H7 (cell line): ENCODE measurements around the gene RMP24.

Source experiments
- DNase-seq: peaks from one replicate; pipeline ENCODE4 v3.0.0; 2012
- H3K27me3 ChIP-seq: 2 replicates; pipeline ENCODE4 v1.6.0; 2011; ENCODE audit warnings: mild to moderate bottlenecking, low read length; ENCODE audit not compliant: control insufficient read depth, insufficient read depth
- H3K36me3 ChIP-seq: replicated peaks from 2 replicates; pipeline ENCODE4 v1.5.1; 2011; ENCODE audit warnings: low read length; ENCODE audit not compliant: control insufficient read depth, insufficient read depth
- H3K4me3 ChIP-seq: 2 replicates; pipeline ENCODE4 v1.5.1; 2011; ENCODE audit warnings: low read depth, mild to moderate bottlenecking, control low read depth, low read length, moderate library complexity; ENCODE audit not compliant: insufficient read depth

Gene RMP24

GRCh38 chr18:35972197-35973000 lies at the start of gene RMP24:
Gene RMP24 (plus strand): TSS chr18:35972679.
- DNase-seq = peak; percentile 97
- Histone ChIP-seq H3K27me3 (no peaks in the 10 kb centered on the region), H3K4me3 (peak within 1 kb of the TSS; percentile 98), H3K36me3 (peaks cover 14% of the 10 kb centered on the region)

DNA sequence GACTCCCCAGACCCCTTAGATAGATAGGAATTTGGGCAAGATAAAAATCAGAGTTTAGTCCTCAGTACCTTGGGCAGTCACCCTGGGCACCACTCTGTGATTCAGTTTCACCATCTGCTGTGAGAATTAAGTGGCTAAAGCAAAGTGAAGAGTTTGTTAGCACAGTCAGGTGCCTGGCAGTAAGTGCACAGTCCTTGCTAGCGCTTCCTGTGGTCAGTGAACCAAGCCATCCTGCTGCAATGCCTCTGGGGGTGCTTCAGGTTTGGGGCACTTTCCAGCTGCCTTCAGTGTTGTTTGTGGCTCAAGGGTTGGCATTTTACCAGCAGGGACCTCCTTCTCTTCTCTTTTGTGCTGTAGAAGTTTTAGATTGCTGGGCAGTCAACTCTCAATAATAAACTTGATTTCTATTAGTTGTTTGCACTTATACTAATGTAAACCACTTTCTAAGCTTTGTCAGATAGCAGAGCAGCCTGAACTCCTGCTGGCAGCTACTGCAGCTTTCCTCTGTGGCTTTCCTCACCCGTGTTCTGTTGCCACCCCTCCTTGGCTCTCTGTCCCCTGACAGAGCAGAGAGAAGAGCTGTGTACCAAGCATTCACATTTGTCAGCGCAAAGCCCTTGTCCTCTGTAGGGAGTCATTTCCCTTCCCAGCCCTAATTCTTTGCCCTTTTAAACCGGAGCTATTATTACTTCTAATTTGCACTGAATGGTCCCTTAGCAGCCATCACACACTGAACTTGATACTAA lies 48.4 kb upstream of the RMP24 start:
- Histone ChIP-seq H3K36me3 (peaks cover 2% of the 10 kb centered on the region), H3K4me3 (no peak overlapping the region), H3K27me3 (no peaks in the 10 kb centered on the region)
- DNase-seq = no peak

- Histone ChIP-seq H3K27me3 (no peaks in the 10 kb centered on the region), H3K4me3 (no peak overlapping the region), H3K36me3 (peaks cover 2% of the 10 kb centered on the region)
- DNase-seq = no peak
Observed at GRCh38 chr18:35926884-35927283, 45.6 kb upstream of the RMP24 start.

DNA sequence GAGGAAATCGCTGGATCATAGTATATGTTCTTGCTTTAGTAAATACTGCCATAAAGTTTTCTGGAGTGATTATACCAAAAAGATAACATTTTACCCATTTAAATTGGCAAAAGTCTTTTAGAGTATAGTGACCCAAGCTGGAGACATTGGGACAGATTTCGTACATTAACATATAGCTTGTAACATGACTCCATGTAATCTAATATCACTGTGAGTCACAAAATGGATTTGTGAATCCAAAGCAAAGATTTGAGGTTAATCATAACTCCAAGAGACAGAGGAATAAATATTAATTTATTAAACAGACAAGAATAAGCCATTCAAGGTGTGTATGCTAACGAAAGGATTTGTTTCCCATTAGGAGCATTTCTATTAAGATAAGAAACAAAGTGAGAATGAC lies 45.0 kb upstream of the RMP24 start:
- Histone ChIP-seq H3K27me3 (no peaks in the 10 kb centered on the region), H3K36me3 (no peaks in the 10 kb centered on the region; the same call in 1 of the 2 replicates), H3K4me3 (no peak overlapping the region)
- no peak for DNase-seq

GRCh38 chr18:35933982-35934381 lies 38.5 kb upstream of the RMP24 start:
- no peak for DNase-seq
- Histone ChIP-seq H3K4me3 (no peak overlapping the region), H3K27me3 (no peaks in the 10 kb centered on the region), H3K36me3 (peaks cover 10% of the 10 kb centered on the region)

- H3K36me3 ChIP-seq = peaks cover 10% of the 10 kb centered on the region
- H3K27me3 ChIP-seq = no peaks in the 10 kb centered on the region
- no peak for DNase-seq
- no peak overlapping the region for H3K4me3 ChIP-seq
Observed at GRCh38 chr18:35934891-35935290, 37.6 kb upstream of the RMP24 start.

GRCh38 chr18:35935805-35936204 lies 36.7 kb upstream of the RMP24 start:
- no peaks in the 10 kb centered on the region for H3K27me3 ChIP-seq
- no peak for DNase-seq
- H3K36me3 ChIP-seq = peaks cover 10% of the 10 kb centered on the region
- no peak overlapping the region for H3K4me3 ChIP-seq

GRCh38 chr18:35936951-35937350 lies 35.5 kb upstream of the RMP24 start:
- Histone ChIP-seq H3K36me3 (peaks cover 10% of the 10 kb centered on the region), H3K27me3 (no peaks in the 10 kb centered on the region), H3K4me3 (no peak overlapping the region)
- DNase-seq = no peak

DNA sequence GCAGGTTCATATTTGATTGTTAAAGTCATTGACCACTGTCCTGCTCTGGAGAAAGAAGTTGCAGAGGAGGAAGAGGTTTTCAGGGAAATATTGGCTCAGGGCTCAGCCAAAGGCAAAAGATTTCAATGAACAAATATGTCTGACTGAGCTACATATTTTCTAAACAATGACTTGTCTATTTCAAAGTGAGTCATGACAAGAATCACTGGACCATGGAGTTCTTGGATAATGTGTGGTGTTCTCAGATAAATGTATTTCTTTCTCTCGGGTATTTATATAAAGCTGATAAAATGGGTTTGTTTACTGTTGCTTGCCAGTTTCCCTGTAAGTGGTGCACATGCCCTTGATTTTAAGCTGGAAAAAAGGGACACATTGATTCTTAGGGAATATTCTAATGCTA lies 34.3 kb upstream of the RMP24 start:
- no peak for DNase-seq
- Histone ChIP-seq H3K36me3 (peaks cover 14% of the 10 kb centered on the region), H3K27me3 (no peaks in the 10 kb centered on the region), H3K4me3 (no peak overlapping the region)

GRCh38 chr18:35938562-35938961 lies 33.9 kb upstream of the RMP24 start:
- DNase-seq = no peak
- H3K27me3 ChIP-seq = no peaks in the 10 kb centered on the region
- H3K36me3 ChIP-seq = peaks cover 14% of the 10 kb centered on the region
- no peak overlapping the region for H3K4me3 ChIP-seq

- Histone ChIP-seq H3K4me3 (no peak overlapping the region), H3K27me3 (no peaks in the 10 kb centered on the region), H3K36me3 (peaks cover 15% of the 10 kb centered on the region)
- peak; percentile 67 for DNase-seq
Observed at GRCh38 chr18:35939138-35939537, 33.3 kb upstream of the RMP24 start.

DNA sequence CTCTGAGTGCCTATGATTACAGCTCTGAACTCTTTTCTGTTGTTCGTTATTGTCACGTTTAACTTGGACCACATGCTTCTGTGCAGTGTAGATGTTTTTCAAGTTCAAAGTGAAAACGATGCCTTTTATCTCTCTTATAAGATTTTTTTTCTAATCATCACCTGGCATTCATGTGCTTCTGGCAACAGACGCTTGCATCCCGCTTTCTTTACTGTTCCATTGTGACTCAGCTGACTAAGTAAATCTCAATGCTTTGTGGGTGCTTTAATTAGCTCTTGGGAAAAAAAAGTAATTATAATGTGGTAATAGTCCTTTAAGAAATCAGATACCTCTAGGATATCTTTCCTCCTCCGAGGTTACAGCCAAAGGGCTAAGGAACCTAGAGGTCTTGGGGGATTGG lies 31.2 kb upstream of the RMP24 start:
- Histone ChIP-seq H3K27me3 (no peaks in the 10 kb centered on the region), H3K4me3 (no peak overlapping the region), H3K36me3 (peaks cover 20% of the 10 kb centered on the region)
- no peak for DNase-seq

DNA sequence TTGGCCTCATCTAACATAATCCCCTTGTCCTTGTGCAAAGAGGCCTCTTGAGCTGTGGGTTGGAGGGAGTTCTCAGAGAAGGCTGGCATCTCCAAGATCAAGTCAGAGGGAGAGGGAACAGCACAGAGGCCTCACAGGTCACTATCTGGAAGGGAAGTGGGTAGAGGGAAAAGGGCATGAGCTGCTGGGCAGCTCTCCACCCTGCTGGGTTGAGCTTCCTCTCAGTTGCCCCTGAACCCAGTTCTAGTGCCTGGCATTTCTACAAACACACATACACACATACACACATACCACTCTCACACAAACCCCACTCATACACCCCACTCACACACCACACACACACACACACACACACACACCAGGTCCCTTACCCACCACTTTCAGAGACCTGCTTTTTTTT lies 30.3 kb upstream of the RMP24 start:
- H3K27me3 ChIP-seq = no peaks in the 10 kb centered on the region
- DNase-seq = no peak
- peaks cover 17% of the 10 kb centered on the region for H3K36me3 ChIP-seq
- H3K4me3 ChIP-seq = no peak overlapping the region

GRCh38 chr18:35942661-35943060 lies 29.8 kb upstream of the RMP24 start:
- no peaks in the 10 kb centered on the region for H3K27me3 ChIP-seq
- H3K4me3 ChIP-seq = no peak overlapping the region
- H3K36me3 ChIP-seq = peaks cover 15% of the 10 kb centered on the region
- DNase-seq = no peak

DNA sequence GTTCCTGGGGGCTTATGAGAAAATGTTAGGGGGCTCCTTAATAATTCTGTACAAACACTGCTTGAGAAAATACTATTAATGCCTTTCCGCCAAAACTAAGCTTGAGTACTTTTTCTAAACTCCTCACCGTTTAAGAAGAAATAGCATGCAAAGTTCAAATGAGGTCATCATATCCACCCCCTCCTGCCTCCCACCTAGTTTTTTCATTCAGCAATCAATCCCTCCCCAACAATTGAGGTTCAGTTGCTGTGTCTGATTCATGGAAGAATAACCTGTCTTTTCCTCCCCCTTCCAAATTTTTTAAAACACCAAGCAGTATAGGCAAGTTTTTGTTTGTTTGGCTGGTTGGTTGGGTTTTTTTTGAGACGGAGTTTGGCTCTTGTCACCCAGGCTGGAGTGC lies 24.4 kb upstream of the RMP24 start:
- Histone ChIP-seq H3K4me3 (no peak overlapping the region), H3K36me3 (peaks cover 8% of the 10 kb centered on the region), H3K27me3 (no peaks in the 10 kb centered on the region)
- DNase-seq = no peak
